HG02588 (cell line): ENCODE results near the gene PCARE.
A peak's percentile ranks its signal among the peaks of the same experiment; 100 is the strongest.
"Not testable (repeated sequence)": the region's sequence is repeated elsewhere in the genome, so short reads cannot be mapped to it uniquely, and the experiment has no call there.

Experiments
- ATAC-seq: cut with Tn5 transposase; IDR thresholded peaks from one replicate; pipeline ENCODE4 v1.9.1; 2021; ENCODE audit warnings: mild to moderate bottlenecking, moderate library complexity; ENCODE audit not compliant: unreplicated experiment

PCARE gene

DNA sequence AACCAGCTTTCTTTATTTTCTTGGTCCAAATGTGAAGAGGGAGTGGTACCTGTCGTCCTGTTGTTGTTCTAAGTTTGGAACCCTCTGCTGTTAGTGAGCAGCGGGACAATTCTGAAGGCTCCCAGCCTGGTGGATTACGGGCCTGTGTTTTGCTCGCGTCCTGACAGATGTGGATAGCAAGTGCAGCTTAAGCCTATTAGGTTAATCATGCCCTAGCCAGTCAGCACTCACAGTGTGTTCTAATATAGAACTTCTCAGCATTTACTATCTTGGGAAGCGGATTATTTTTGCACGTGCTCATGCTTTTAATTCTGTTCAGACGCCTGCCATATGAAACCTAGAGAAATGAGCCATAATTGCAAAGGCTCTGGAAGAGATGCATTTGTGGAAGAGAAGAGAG, at the start of gene PCARE:
Gene PCARE, minus strand, starts transcription at position 113 of the 400 bp plus-strand sequence. CDS start 262 bp downstream, outside the sequence.
- ATAC-seq = no peak

- no peak for ATAC-seq
Observed at GRCh38 chr2:29123617-29124349, 49.5 kb upstream of the PCARE start.

GRCh38 chr2:29120846-29121245, 46.5 kb upstream of the PCARE start:
- ATAC-seq = no peak

DNA sequence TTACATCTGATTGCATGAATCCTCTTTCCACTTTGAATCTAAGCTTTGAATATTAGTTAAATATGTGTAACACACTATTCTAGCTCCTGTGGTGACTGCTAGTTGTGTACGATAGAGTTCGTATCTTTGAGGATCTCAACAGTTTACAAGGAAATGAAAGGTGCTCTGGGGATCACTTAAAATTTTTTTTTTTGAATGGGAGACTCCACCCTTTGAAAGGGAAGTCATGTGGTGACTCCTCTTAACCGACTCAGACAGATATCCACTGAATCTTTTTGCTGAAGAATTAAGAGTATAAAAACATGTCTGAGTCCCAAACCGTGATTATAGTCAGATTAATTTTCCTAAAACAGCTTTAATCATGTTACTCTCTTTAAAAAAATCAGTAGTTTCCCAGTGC, 44.9 kb upstream of the PCARE start:
- ATAC-seq = no peak

DNA sequence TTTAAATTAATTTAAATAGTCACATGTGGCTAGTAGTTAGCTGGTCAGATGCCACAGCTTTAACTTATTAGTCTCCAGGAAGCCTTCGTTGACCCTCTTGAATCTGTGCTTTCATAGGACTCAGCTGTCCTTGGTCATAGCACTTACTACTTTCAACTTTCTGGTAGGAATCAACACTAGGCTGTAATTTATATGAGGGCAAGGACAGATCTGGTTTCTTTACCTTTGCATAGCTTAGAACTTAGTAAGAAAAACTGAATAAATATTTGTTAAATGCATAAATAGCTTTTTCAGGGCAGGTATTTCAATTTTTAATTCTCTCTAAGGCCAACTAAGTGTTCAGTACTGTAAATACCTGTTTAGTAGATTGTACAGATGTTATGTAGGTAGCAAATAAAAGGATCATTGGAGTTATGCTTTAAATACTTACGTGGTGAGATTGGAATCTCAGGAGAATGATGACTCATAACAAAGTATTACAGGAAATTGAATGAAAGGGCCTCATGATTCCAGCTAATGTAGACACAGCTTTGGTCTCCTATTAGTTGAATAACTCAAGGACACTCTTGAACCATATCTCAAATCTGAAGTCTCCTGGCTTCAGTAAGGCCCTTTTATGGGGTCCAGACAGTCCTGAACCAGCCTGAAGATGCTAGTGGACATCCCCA, 43.4 kb upstream of the PCARE start:
- no peak for ATAC-seq

DNA sequence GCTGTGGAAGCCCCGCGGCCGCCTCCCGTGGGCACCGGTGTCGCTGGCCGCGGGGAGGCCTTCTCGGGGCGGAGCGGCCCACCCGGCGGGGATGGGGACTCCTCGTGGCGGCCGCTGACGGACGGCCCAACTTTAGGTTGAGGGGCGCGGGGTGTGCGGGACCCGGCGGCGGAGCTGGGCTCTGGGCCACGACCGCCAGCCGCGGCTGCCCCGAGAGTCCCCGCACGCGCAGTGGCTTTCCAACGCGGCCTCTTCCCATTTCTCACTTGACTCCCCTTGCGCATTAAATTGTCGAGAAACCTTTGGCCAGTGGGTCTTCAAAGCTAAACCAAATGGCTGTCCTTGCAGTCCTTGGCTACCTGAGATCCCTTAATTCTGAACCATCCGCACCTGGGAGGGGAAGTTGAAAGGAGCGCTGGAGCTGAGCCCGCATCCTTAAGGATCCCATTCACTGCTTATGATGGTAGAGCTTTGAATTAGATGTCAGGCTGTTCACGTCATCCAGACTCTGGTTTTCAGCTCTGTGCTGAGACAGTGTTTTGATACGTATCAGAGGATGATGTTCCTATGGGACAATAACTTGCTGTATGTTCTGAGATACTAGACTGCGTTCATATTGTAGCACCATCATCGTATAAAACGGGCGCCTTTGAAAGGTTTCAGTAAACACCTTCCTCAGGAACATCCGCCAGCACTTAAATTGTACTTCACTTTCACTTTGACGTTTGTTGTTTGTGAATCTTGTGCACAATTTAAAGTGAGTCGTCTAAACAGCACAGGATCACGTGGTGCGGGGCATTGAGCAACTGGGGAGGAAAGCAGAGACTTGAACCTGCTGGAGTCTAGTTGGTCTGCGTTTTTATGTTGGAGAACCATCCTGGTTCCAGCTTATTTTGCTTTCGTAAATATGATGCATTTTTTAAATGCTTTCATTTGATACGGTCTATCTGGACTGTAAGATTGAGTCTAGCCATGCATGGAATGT, 41.8 kb upstream of the PCARE start:
- ATAC-seq = peak; percentile 22

- peak; percentile 60 for ATAC-seq
Observed at GRCh38 chr2:29114946-29115609, 40.8 kb upstream of the PCARE start, which contains the start of gene CLIP4. TSS of gene CLIP4 (plus strand) at chr2:29115415. CDS start at chr2:29121389, 5,974 bp downstream.

- no peak for ATAC-seq
Observed at GRCh38 chr2:29114586-29114945, 40.2 kb upstream of the PCARE start.

GRCh38 chr2:29113891-29114321, 39.6 kb upstream of the PCARE start:
- ATAC-seq = no peak

DNA sequence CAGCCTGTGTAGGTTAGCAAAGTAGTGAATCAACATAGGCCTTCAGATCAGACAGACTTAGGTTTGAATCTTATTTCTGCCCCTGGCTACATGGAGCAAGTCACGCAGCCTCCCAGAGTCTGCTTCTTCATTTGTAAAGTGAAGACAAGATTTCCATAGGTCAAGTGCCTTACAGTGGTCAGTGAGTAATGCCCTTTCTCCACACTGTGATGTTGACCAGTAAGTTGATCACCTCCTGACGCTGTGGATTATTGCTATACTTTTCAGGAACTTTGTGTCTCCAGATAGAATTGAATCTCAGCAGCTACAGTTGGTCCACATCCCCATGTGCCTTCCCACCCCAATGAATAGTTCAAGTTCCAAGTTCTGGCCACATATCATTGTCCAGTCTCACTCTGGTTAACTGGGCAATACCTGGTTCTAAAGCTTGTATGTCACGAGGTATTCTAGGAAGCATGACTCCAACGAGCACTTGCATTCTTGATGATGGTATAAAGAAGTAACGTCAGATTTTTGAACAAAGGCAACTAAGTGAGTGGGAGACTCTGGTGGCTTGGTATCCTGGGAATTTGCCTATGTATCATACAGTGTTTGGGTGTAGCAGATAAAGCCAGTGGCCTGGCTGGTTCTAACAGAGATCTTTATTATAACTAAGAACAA, 38.8 kb upstream of the PCARE start:
- ATAC-seq = no peak

- ATAC-seq = no peak
Observed at GRCh38 chr2:29112379-29112778, 38.1 kb upstream of the PCARE start.

DNA sequence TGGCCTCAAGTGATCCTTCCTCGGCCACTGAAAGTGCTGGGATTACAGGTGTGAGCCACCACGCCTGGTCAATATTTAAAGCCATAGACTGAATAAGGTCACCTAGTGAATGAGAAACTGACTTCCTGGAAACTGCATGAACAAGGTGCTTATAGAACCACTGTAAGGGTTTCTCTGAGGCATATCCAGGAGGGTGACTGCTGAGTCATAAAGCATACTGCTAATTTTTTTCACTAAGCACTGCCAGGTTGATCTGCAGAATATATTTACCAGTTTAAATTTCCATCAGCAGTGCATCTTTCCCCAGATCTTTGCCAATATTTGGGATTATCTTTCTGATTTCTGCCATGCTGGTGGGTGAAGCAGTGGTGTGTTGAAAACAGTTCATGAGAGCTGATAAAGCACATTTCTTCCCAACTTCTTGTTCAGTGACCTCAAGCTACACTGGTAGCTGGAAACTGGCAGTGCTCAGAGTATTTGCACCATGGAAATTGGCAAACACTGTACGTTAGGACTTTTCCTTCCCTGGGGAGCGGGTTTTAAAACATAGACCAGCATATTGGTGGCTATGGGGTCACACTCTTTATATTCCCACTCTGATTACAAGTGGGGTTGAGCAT, 36.7 kb upstream of the PCARE start:
- no peak for ATAC-seq

GRCh38 chr2:29109246-29109645, 34.9 kb upstream of the PCARE start:
- no peak for ATAC-seq

DNA sequence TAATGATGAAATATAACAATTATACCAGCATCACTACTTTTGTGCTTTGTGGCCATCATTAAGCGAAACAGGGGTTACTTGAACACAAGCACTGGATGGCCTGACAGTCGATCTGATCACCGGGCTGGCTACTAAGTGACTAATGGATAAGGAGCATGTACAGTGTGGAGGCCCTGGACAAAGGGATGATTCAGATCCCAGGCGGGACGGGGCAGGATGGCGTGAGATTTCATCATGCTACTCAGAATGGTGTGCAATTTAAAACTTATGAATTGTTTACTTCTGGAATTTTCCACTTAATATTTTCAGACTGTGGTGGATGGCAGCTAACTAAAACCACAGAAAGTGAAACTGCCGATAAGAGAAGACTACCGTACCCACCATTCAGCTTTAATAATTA, 33.9 kb upstream of the PCARE start:
- no peak for ATAC-seq

DNA sequence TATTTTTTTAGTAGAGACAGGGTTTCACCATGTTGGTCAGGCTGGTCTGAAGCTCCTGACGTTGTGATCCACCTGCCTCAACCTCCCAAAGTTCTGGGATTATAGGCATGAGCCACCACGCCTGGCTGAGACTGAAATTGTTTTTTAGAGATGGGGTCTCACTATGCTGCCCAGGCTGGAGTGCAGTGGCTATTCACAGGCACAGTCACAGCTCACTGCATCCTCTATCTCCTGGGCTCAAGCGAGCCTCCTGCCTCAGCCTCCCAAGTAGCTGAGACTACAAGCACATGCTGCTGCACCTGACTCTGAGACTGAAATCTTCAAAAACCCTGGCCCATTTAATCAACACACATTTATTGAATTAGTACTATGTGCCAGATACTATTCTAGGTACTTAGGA, 33.2 kb upstream of the PCARE start:
- ATAC-seq = not testable (repeated sequence)

DNA sequence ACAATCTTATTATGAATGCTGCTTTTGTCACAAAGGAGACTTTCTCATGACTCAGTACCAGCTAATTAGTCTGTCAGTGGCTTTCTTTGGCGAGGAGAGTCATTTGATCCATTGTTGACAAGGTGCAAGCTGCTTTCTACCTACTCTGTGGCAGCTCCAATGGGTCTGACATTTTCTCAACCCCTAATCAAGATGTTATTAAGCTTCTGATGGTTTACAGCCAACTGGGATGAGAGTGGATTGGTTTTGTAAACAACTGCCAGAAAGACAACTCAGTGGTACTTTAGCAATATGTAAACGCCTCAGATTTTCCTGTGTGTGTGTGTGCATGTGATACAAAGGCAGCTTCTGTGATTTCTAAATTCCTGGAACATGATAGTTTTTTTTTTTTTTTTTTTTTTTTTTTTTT, 32.7 kb upstream of the PCARE start:
- no peak for ATAC-seq

DNA sequence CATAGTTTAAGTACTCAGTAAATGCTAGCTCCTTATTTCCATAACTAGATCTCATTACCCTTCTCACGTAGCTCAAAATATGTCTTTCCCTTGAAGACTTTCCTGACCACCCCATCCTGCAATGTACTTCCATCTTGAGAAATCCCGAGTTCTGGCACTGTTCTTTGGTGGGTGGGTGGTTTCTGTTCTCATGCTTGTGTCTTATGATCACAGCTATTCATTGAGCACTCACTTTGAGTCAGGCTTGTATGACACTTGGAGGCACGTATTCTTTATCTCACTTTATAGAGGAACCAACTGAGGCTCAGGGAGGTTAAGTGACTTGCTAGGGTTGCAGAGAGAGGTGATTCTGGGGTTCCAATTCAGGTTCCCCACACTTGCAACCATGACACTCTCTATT, 31.9 kb upstream of the PCARE start:
- ATAC-seq = no peak

- no peak for ATAC-seq
Observed at GRCh38 chr2:29105375-29105774, 31.1 kb upstream of the PCARE start.

- ATAC-seq = no peak
Observed at GRCh38 chr2:29104688-29105087, 30.4 kb upstream of the PCARE start.

DNA sequence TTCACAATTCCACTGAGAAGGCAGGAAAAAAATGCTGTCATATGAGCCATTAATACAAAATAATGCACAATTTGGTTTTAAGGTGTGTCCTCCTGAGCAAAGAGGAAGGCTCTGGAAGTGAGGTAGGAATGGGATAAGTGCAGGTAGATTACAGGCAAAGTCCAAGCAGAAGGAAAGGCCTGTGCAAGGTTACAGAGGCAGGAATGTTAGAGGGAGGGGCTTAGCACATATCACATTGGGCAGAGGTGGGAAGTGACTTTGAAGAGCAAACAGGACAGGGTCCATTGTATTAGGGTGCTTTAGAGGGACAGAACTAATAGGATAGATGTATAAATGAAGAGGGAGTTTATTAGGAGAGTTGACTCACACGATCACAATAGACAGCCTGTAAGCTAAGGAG, 26.2 kb upstream of the PCARE start:
- ATAC-seq = no peak
